SW480 (cell line): ENCODE data around the gene NEUROD2.

ENCODE experiments used
- DNase-seq: peaks from one replicate; pipeline ENCODE4 v3.0.0-alpha.2; 2016; ENCODE audit warnings: low spot score

Gene NEUROD2

GRCh38 chr17:39635614-39636176, 28.0 kb upstream of the NEUROD2 start:
- no peak for DNase-seq

GRCh38 chr17:39634384-39634871, 26.7 kb upstream of the NEUROD2 start:
- DNase-seq: peak; percentile 47

- no peak for DNase-seq
Observed at GRCh38 chr17:39633570-39634183, 26.0 kb upstream of the NEUROD2 start.

- peak; percentile 29 for DNase-seq
Observed at GRCh38 chr17:39632153-39632941, 24.6 kb upstream of the NEUROD2 start.

- DNase-seq: no peak
Observed at GRCh38 chr17:39631403-39631802, 23.7 kb upstream of the NEUROD2 start.

- DNase-seq: no peak
Observed at GRCh38 chr17:39629898-39630297, 22.2 kb upstream of the NEUROD2 start.

GRCh38 chr17:39629494-39629880, 21.8 kb upstream of the NEUROD2 start:
- no peak for DNase-seq

- peak; percentile 56 for DNase-seq
Observed at GRCh38 chr17:39628655-39629493, 21.2 kb upstream of the NEUROD2 start.

GRCh38 chr17:39627712-39628516, 20.2 kb upstream of the NEUROD2 start:
- no peak for DNase-seq

GRCh38 chr17:39627047-39627711, 19.5 kb upstream of the NEUROD2 start:
- DNase-seq: no peak

- DNase-seq: no peak
Observed at GRCh38 chr17:39626171-39627046, 18.7 kb upstream of the NEUROD2 start, which contains the start of gene PPP1R1B. Gene PPP1R1B, plus strand, starts transcription at chr17:39626952. Its CDS starts 441 bp downstream, at chr17:39627393.

GRCh38 chr17:39625198-39625785, 17.6 kb upstream of the NEUROD2 start:
- no peak for DNase-seq

GRCh38 chr17:39624313-39624712, 16.6 kb upstream of the NEUROD2 start:
- DNase-seq: no peak

GRCh38 chr17:39623356-39623950, 15.7 kb upstream of the NEUROD2 start:
- DNase-seq: peak; percentile 73

GRCh38 chr17:39622380-39623006, 14.8 kb upstream of the NEUROD2 start:
- no peak for DNase-seq

GRCh38 chr17:39621523-39622379, 14.0 kb upstream of the NEUROD2 start:
- peak; percentile 78 for DNase-seq

- no peak for DNase-seq
Observed at GRCh38 chr17:39619786-39620101, 12.0 kb upstream of the NEUROD2 start.
